GM12878 (cell line): ENCODE data around the gene CFAP299. TPM values are rescaled to one million over a fixed set of nuclear protein-coding genes. Genes with fewer than 3 reads are reported as not detected.

Experiments used
- ATAC-seq: fragments of 200-7000 bp; cut with Tn5 transposase; 3 replicates; pipeline ENCODE4 v1.9.1; 2020; ENCODE audit warnings: mild to moderate bottlenecking, moderate library complexity
- BruUV-seq: library from RNA; stranded (reverse); fragments of 400-500 nt; replicated peaks from 2 replicates; lab custom pipeline; 2021; lab: Mats Ljungman, UMichigan
- CTCF ChIA-PET: fragments of 300-600 bp; sonication (Branson Sonifier 250); formaldehyde crosslinking; extraction: SDS; loops from one replicate; lab custom pipeline; 2021; ENCODE audit warnings: inconsistent platforms; lab: Yijun Ruan, JAX
- POLR2A ChIA-PET: fragments of 350-600 bp; formaldehyde crosslinking; extraction: SDS; loops from one replicate; lab custom pipeline; 2021; ENCODE audit warnings: inconsistent platforms; lab: Charles Lee
- RAD21 ChIA-PET: fragments of 300-600 bp; sonication (Branson Sonifier 250); formaldehyde crosslinking; loops from one replicate; lab custom pipeline; 2023; ENCODE audit warnings: antibody characterized with exemption; ENCODE audit not compliant: unreplicated experiment; lab: Charles Lee
- SMC1A ChIA-PET: fragments of 300-600 bp; sonication (Branson Sonifier 250); formaldehyde crosslinking; loops from one replicate; lab custom pipeline; 2023; ENCODE audit not compliant: unreplicated experiment, uncharacterized antibody; lab: Charles Lee
- DNase-seq: peaks from one replicate; pipeline ENCODE4 v3.0.0-alpha.2; 2011; ENCODE audit warnings: low read depth, low spot score
- FAIRE-seq: peaks from 3 replicates; lab custom pipeline; 2011; peaks lifted over from hg19 to GRCh38; lab: Jason Lieb, UNC
- H2AFZ ChIP-seq: 2 replicates; pipeline ENCODE4 v1.6.0; 2011; ENCODE audit warnings: low read depth, low read length, control low read depth; ENCODE audit not compliant: control insufficient read depth
- H3K27ac ChIP-seq: 2 replicates; pipeline ENCODE4 v1.5.1; 2011; ENCODE audit warnings: control low read depth; ENCODE audit not compliant: control insufficient read depth, insufficient read depth
- H3K27me3 ChIP-seq, 2 experiments: replicated peaks in 1 of 2; 2 replicates each; pipeline versions ENCODE4 v1.6.0 to v1.6.1; 2011; ENCODE audit warnings: low read length in 1 of 2; ENCODE audit not compliant: control insufficient read depth in 2 of 2, insufficient read depth in 2 of 2
- H3K36me3 ChIP-seq, 2 experiments: 2 replicates each; pipeline ENCODE4 v1.5.1; 2011; ENCODE audit warnings: low read length in 1 of 2; ENCODE audit not compliant: control insufficient read depth in 2 of 2, insufficient read depth in 2 of 2
- H3K4me1 ChIP-seq: 2 replicates; pipeline ENCODE4 v1.6.1; 2011; ENCODE audit warnings: mild to moderate bottlenecking, low read length, moderate library complexity, mixed read lengths; ENCODE audit not compliant: control insufficient read depth, insufficient read depth
- H3K4me2 ChIP-seq: 2 replicates; pipeline ENCODE4 v1.6.0; 2011; ENCODE audit warnings: control low read depth; ENCODE audit not compliant: control insufficient read depth, insufficient read depth
- H3K4me3 ChIP-seq: fragments of 200-600 bp; sonication (generic); 2 replicates; pipeline ENCODE4 v1.5.1; 2016
- H3K79me2 ChIP-seq: 2 replicates; pipeline ENCODE4 v1.6.0; 2011; ENCODE audit warnings: low read length; ENCODE audit not compliant: control insufficient read depth, insufficient read depth
- H3K9ac ChIP-seq: 2 replicates; pipeline ENCODE4 v1.8.0; 2011; ENCODE audit warnings: low read length, control low read depth, mixed read lengths; ENCODE audit not compliant: control insufficient read depth, insufficient read depth
- H3K9me3 ChIP-seq: replicated peaks from 3 replicates; pipeline ENCODE4 v1.5.1; 2011; ENCODE audit warnings: mild to moderate bottlenecking, low read length; ENCODE audit not compliant: control insufficient read depth, insufficient read depth
- H4K20me1 ChIP-seq: 2 replicates; pipeline ENCODE4 v1.6.0; 2011; ENCODE audit not compliant: control insufficient read depth, insufficient read depth
- ATF7 ChIP-seq: fragments of 450-650 bp; IDR thresholded peaks from 2 replicates; pipeline ENCODE4 v1.6.1; 2016; ENCODE audit warnings: low read depth, mild to moderate bottlenecking
- BCLAF1 ChIP-seq: fragments of 450-650 bp; IDR thresholded peaks from 2 replicates; pipeline ENCODE4 v1.6.1; 2017; ENCODE audit warnings: antibody characterized with exemption, mild to moderate bottlenecking, moderate library complexity
- E2F8 ChIP-seq: fragments of 450-650 bp; IDR thresholded peaks from 2 replicates; pipeline ENCODE4 v1.6.1; 2018; ENCODE audit warnings: mild to moderate bottlenecking, low read depth, moderate library complexity; ENCODE audit not compliant: partially characterized antibody
- ETV6 ChIP-seq, 2 experiments: fragments of 450-650 bp in 1 of 2; IDR thresholded peaks in 1 of 2; conservative IDR thresholded peaks in 1 of 2; 2 replicates each; pipeline ENCODE4 v1.6.1; 2014; ENCODE audit warnings: antibody characterized with exemption in 1 of 2, borderline replicate concordance in 1 of 2, low read depth in 1 of 2, mild to moderate bottlenecking in 1 of 2, moderate library complexity in 1 of 2
- FOXM1 ChIP-seq: IDR thresholded peaks from 2 replicates; pipeline ENCODE4 v1.6.1; 2012; ENCODE audit warnings: low read depth, mild to moderate bottlenecking, inconsistent platforms, low read length, moderate library complexity
- PAX8 ChIP-seq: fragments of 450-650 bp; IDR thresholded peaks from 2 replicates; pipeline ENCODE4 v1.6.1; 2017; ENCODE audit warnings: mild to moderate bottlenecking, moderate library complexity
- YBX1 ChIP-seq: fragments of 450-650 bp; IDR thresholded peaks from 2 replicates; pipeline ENCODE4 v1.6.1; 2016; ENCODE audit warnings: antibody characterized with exemption
- YY1 ChIP-seq: IDR thresholded peaks from 2 replicates; pipeline ENCODE4 v1.6.1; 2011; ENCODE audit warnings: low read depth, mild to moderate bottlenecking, low read length
- WGBS: methylation state at CpG from one replicate; pipeline ENCODE4 v1.1.6; 2016; ENCODE audit warnings: low lambda C conversion rate; ENCODE audit not compliant: insufficient replicate concordance, insufficient coverage; ENCODE audit errors: missing lambda C conversion rate; 5-methylcytosine and 5-hydroxymethylcytosine counted together
- in situ Hi-C: fragments of 300-500 bp; cut with MboI; formaldehyde crosslinking; loops from 9 replicates; pipeline ENCODE4 v1.14.3; 2018; ENCODE audit warnings: mixed read lengths
- intact Hi-C: fragments of 100-400 bp; cut with micrococcal nuclease; formaldehyde crosslinking; loops from one replicate; pipeline ENCODE4 v1.14.2; 2022; ENCODE audit not compliant: unreplicated experiment
- polyA plus RNA-seq, 11 experiments: library from polyadenylated mRNA; depleted of rRNA in 4 of 11; unstranded in 6 of 11; stranded (reverse) in 5 of 11; fragments of >200 nt; fragmentation: Nextera tagmentation in 4 of 11; fragmentation: Illumina TruSeq in 1 of 11; extraction: Ambion mirVana in 4 of 11; extraction: Trizol in 1 of 11; gene quantifications; 1 replicate in 1 of 11; 2 replicates in 10 of 11; pipeline versions ENCODE4 v1.2.1 to v1.2.3, GENCODE V29; 2011 to 2016; ENCODE audit warnings: inconsistent platforms in 2 of 11, missing spikeins in 2 of 11, low read depth in 1 of 11
- total RNA-seq, 4 experiments: library from RNA; depleted of rRNA in 3 of 4; stranded (reverse); fragments of >200 nt in 3 of 4; fragmentation: Illumina TruSeq in 1 of 4; extraction: Trizol in 1 of 4; gene quantifications; 2 replicates each; pipeline versions ENCODE4 v1.2.1 to v1.2.3, GENCODE V29; 2013 to 2021
- TF ChIP-seq, protein P1 (sequence below): fragments of 450-650 bp; formaldehyde crosslinking; IDR thresholded peaks from 2 replicates; pipeline ENCODE4 v1.4.0; 2022; ENCODE audit warnings: mild to moderate bottlenecking, moderate library complexity
- TF ChIP-seq, protein P2 (sequence below): fragments of 450-650 bp; IDR thresholded peaks from 2 replicates; pipeline ENCODE4 v1.6.1; 2016; ENCODE audit warnings: mild to moderate bottlenecking, moderate library complexity, borderline replicate concordance

Gene CFAP299
- total and polyA plus RNA-seq, 10 of the 15 experiments (the other 5 are each of a cell fraction or from before 2014, with no cell fraction given): 0.06 to 0.34 TPM; not detected in 8

GRCh38 chr4:80515496-80515895 is 180.0 kb downstream of the CFAP299 start:
- H3K4me2 ChIP-seq: no peak overlapping the region
- no peaks in the 10 kb centered on the region for H3K36me3 ChIP-seq
- DNase-seq (no peak), FAIRE-seq (no peak), ATAC-seq (no peak)
- RAD21 ChIA-PET: no interaction called here
- CTCF ChIA-PET: no interaction called here
- POLR2A ChIA-PET: no interaction called here
- 4% methylated on average over 1 of the region's 1 CpG for WGBS
- H4K20me1 ChIP-seq: no peaks in the 10 kb centered on the region
- no peak overlapping the region for H3K4me3 ChIP-seq
- TF ChIP-seq PAX8 (no peak), YY1 (no peak), FOXM1 (no peak), BCLAF1 (no peak), ETV6 (conservative IDR thresholded peaks at IDR 0.05 in 1 of 2, IDR thresholded peaks at IDR 0.05 in 1 of 2; ENCODE audit: borderline replicate concordance in 1 of 2, low read depth in 1 of 2) (no peak), ATF7 (no peak), E2F8 (no peak), YBX1 (no peak)
- TF ChIP-seq, protein P1, sequence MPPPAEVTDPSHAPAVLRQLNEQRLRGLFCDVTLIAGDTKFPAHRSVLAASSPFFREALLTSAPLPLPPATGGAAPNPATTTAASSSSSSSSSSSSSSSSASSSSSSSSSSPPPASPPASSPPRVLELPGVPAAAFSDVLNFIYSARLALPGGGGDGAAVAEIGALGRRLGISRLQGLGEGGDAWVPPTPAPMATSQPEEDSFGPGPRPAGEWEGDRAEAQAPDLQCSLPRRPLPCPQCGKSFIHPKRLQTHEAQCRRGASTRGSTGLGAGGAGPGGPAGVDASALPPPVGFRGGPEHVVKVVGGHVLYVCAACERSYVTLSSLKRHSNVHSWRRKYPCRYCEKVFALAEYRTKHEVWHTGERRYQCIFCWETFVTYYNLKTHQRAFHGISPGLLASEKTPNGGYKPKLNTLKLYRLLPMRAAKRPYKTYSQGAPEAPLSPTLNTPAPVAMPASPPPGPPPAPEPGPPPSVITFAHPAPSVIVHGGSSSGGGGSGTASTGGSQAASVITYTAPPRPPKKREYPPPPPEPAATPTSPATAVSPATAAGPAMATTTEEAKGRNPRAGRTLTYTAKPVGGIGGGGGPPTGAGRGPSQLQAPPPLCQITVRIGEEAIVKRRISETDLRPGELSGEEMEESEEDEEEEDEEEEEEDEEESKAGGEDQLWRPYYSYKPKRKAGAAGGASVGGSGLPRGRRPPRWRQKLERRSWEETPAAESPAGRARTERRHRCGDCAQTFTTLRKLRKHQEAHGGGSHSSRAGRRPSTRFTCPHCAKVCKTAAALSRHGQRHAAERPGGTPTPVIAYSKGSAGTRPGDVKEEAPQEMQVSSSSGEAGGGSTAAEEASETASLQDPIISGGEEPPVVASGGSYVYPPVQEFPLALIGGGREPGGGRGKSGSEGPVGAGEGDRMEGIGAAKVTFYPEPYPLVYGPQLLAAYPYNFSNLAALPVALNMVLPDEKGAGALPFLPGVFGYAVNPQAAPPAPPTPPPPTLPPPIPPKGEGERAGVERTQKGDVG (CRISPR knock-in tag): no peak
- TF ChIP-seq, protein P2, sequence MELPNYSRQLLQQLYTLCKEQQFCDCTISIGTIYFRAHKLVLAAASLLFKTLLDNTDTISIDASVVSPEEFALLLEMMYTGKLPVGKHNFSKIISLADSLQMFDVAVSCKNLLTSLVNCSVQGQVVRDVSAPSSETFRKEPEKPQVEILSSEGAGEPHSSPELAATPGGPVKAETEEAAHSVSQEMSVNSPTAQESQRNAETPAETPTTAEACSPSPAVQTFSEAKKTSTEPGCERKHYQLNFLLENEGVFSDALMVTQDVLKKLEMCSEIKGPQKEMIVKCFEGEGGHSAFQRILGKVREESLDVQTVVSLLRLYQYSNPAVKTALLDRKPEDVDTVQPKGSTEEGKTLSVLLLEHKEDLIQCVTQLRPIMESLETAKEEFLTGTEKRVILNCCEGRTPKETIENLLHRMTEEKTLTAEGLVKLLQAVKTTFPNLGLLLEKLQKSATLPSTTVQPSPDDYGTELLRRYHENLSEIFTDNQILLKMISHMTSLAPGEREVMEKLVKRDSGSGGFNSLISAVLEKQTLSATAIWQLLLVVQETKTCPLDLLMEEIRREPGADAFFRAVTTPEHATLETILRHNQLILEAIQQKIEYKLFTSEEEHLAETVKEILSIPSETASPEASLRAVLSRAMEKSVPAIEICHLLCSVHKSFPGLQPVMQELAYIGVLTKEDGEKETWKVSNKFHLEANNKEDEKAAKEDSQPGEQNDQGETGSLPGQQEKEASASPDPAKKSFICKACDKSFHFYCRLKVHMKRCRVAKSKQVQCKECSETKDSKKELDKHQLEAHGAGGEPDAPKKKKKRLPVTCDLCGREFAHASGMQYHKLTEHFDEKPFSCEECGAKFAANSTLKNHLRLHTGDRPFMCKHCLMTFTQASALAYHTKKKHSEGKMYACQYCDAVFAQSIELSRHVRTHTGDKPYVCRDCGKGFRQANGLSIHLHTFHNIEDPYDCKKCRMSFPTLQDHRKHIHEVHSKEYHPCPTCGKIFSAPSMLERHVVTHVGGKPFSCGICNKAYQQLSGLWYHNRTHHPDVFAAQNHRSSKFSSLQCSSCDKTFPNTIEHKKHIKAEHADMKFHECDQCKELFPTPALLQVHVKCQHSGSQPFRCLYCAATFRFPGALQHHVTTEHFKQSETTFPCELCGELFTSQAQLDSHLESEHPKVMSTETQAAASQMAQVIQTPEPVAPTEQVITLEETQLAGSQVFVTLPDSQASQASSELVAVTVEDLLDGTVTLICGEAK: no peak
- SMC1A ChIA-PET: no interaction called here
- H3K27me3 ChIP-seq: no peaks in the 10 kb centered on the region
- no peak overlapping the region for H3K27ac ChIP-seq
- H3K9ac ChIP-seq: no peak overlapping the region
- BruUV-seq: no TSS peak
- H2AFZ ChIP-seq: no peak overlapping the region
- no peaks in the 10 kb centered on the region for H3K4me1 ChIP-seq
- in situ Hi-C loops (no loop called here), intact Hi-C loops (no loop called here)
- no peaks in the 10 kb centered on the region for H3K79me2 ChIP-seq
- no peaks in the 10 kb centered on the region for H3K9me3 ChIP-seq
